HG03378 (cell line): ENCODE measurements around the gene SAMD13.

Experiments used
- ATAC-seq: cut with Tn5 transposase; IDR thresholded peaks from one replicate; pipeline ENCODE4 v1.9.1; 2021; ENCODE audit warnings: mild to moderate bottlenecking, moderate library complexity; ENCODE audit not compliant: unreplicated experiment

SAMD13 gene, protein sequence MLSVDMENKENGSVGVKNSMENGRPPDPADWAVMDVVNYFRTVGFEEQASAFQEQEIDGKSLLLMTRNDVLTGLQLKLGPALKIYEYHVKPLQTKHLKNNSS

DNA sequence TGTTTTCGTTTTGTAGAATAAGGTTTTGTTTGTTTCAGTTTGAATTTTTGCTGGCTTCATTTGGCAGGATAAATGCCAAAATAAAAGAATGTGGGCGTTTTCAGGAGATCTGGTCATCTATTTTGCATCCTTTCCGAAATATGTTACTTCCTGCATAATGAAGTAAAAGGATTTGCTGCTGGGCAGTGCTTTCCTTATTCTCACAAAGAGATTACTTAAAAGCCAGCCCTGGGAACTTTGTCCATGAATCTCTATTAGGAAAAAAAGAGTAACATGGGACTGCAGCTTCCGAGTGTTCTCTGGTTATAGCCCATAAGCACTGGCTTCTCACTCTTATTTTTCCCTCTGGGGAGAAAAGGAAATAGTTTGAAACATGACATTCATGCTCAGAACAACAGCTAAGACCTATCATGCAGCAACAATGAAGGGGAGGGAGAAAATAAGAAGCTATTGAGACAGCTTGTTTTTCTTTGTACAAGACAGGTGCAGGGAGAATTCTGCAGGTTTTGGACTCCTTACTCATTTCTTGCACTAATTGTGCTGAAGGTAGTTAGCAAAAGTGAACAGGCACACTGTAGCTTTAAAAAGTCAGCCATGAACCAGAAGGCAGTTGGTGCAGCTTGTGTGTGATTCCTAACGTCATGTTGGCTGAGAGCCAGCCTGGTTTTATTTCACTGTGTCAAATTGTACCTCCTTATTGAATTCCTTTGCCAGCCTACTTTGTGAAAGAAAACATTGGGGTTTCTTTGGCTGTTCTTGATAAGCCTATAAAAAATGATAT, at the start of gene SAMD13:
Gene SAMD13 (plus strand): TSS at position 705 of the 781 bp plus-strand sequence. CDS start 1,527 bp downstream, outside the sequence.
- ATAC-seq: no peak

DNA sequence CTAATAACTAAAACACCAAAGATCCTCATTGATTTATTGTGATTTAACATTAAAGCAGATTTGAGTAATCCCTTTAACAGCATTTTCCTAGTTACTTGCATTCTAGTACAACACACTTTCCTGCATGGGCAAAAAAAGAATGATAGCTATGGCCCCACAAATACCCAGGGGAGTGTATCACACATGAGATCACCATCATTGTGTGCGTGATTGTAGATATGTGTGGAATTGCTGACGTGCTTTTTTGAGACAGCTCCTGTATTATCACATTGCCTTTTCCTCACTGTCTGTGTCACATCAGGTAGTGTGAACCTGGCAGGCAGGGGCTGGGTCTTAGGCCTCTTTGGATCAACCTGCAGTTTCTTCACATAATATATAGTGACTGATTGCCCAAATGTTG, 48.5 kb upstream of the SAMD13 start:
- ATAC-seq: no peak

DNA sequence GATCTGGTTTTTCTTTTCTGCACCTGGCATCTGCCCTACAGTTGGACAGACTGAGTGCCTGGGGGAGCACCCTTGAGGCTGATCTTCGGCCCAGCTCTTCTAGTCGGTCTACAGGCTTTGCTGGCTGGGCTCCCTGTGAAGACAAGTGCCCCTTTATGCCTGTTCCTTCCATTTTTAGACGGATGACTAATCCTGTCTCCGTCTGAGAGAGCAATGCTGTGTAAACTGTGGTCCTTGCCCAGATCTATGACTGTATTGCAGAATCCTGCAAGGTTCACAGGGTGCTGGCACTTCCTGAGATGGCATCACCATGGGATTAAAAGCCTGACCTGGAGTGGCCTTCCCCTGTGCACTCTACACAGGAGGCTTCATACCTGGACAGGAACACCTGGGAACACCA, 47.6 kb upstream of the SAMD13 start:
- no peak for ATAC-seq

DNA sequence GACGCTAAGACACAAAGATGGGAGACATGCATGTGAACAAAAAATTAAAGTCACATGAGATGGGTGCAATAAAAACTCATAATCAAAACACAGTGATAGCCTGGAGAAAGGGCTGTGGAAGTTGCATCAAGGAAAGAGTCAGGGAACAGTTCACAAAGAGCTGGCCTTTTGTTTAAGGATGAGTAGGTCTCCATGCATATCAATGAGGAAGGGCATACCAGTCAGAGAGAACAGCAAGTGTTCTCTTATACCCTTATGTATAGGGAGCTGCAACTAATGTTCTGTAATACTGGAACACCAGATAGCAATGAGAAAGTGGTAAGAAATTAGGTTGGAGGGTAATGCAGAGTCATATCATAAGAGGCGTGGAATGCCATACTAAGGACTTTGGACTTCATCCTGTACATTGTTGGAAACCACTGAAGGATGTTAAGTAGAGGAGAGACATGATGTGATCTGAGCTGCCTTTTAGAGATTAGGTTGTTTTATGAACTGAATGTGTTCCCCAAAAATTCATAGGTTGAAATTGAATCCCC, 46.7 kb upstream of the SAMD13 start:
- no peak for ATAC-seq

DNA sequence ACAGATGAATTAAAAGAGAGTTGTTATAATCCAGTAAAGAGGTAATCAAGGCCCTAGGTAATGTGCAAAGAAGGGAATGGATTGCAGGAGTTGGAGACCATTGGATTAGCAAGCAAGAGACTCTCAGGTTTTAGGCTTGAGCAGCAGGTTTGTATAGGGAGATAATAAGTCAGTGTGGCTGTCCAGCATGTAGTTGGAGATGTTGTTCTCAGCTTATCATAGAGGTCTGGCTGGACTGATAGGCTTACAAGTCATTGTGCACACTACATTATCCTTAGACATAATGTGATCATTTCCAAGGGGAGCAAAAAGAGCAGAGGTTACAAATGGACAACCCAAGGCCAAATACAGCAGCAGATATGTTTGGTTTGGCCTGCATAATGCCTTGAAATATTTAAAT, 45.9 kb upstream of the SAMD13 start:
- no peak for ATAC-seq

DNA sequence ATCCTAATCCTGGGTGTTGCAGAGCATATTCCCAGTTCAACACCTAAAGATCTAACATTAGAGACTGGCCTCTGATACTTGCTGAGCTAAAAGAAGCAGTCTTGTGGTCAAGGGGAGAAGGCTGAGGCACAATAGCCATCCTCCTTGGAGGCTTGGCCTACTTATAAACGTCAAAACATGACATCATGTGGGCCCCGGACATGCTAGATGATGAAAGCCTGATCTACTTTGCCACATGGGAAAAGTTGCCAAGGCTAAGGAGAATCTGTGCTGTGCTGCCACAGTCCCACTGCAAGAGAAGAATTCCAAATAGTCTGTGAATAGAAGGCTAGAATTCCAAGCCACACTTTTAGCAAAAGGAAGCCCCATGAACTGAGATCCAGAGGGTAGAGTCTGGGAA, 43.9 kb upstream of the SAMD13 start:
- ATAC-seq: no peak

DNA sequence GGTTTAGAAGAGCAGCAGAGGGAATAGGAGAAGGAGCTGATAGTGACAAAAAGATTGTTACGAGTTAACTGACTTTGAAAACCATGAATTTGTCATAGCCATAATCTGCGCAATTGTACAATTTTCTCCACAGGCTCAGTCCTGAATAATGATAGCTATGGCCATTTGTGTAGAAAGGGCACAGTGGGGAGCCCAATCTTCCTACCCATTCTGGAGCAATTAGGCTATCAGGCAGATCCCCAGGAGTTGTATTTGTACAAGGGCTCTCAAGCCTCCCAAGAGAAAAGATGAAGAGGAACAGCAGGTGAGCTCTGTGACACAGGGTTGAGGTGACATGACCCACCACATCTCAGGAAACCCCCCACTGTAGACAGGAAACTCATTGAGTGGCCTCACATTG, 42.1 kb upstream of the SAMD13 start:
- ATAC-seq: no peak

DNA sequence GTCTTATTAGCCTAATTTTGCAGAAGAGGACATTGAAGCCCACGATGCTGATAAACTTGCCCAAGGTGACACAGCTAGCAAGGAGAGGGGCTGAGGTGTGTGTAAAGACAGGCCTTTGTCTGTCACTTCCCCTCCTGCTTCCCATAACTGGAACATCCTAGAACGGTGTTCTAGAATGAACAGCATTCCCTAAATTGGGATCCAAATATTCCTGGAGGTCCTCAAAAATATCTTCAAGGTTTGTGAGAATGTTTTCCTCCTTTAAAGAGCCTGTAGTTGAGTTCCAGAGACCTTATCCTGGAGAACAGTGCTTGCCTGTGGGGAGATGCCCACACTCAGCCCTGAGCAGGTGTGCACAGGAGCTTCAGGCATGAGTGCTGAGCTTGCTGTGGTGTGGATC, 41.5 kb upstream of the SAMD13 start:
- no peak for ATAC-seq

DNA sequence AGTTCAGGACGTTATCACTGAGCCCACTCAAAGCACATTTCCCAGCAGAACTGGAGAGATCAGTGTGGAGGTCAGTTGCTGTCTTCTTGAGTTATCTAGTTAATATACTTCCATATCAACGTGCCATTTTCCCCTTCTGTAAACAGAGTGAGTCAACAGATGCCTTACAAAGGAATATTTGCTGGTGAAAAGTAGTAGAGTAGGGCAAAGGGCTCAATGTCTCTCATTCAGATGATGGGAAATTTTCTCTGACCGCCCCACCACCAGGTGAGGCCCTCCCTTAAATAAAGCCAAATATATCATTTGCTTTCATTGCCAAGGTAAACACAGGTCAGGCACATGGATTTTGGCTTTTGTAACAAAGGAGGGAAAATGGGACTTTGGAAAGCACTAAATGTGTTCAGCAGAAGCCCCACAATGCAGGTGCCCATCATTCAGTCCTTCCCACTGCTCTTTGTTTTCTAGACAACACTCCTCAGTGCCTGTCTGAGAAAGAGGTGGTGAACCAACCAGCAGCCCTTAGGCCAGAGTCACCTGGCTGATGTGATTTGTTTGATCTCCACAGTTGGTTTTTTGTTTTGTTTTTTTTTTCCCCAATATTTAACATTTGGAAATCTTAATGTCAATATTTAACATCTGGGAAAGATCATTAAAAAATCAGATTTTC, 40.5 kb upstream of the SAMD13 start:
- no peak for ATAC-seq

DNA sequence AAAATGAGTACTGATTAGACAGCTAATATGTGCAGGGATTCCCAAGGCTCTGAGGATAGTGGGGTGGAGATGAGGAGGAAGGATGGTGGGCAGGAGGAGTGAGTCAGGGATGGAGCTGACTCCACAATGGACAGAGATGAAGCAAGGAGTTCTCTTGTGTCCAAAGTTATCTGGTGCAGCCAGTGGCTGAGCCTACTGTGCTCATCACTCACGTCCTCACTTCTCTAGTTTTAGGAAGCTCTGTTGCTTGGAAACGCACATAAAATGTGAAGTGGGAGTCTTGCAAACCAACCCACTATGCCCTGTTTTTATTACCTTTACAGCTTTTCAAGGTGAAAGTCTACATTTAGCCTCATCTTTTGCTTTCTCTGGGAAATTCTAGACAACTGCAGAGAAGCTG, 36.5 kb upstream of the SAMD13 start:
- no peak for ATAC-seq

DNA sequence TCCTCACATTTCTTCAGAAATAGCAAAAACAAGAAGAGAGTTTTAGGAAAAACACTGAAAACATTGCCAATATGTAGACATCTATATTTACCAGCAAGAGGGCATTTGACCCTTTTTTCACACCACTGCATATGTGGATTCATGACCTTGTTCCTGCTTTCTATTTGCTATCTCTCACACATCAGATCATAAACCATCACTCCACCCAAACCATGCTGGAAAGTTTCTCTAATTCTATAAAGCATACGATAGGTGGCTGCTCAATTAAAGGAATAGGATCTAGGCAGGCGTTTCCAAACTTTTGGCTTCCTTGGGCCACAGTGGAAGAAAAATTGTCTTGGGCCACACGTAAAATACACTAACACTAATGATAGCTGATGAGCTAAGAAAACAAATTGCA, 35.6 kb upstream of the SAMD13 start:
- no peak for ATAC-seq

DNA sequence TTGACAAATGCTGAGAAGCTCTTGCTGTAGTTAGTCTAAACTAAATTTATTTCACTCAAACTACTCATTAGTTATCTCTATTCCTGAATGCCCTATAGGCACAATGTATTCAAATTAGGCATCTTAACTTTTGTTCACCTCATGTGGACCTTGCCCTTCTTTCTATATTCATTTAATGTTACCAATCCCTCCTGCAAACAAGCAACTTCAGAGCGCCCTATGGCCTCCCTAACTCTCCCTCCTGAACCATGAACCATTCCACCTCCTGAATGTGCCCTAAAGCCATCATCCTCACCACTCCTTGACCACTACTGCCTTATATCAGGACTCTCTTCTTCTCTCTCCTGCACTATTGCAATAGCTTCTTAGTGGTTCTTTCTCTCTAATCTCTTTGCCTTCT, 34.8 kb upstream of the SAMD13 start:
- ATAC-seq: no peak

DNA sequence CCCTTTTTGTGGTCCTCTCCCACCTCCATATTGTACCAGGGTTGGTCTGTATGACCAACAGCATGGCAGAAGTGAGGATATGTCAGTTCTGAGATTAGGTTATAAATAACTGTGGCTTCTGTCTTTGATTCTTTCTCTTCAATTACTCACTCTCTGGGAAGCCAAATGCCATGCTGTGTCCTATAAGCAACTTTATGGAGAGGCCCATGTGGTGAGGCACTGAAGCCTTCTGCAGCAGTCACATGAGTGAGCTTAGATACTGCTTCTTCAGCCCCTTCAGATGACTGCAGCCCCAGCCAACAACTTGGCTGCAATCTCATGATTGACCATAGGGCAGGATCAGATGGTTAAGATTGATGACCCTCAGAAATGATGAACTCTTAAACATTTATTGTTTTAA, 34.0 kb upstream of the SAMD13 start:
- no peak for ATAC-seq

DNA sequence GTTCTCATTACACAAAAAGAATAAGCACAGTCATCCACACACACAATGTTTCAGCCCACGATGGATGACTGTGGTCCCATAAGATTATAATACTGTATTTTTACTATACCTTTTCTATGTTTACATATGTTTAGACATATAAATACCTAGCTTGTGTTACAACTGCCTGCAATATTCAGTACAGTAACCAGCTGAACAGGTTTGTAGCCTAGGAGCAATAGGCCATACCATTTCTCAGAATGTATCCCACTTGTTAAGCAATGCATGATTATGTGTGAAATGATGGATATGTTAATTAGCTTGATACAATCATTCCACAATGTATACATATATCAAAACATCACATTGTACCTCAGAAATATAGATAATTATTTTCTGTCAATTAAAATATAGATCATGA, 33.2 kb upstream of the SAMD13 start:
- ATAC-seq: no peak

DNA sequence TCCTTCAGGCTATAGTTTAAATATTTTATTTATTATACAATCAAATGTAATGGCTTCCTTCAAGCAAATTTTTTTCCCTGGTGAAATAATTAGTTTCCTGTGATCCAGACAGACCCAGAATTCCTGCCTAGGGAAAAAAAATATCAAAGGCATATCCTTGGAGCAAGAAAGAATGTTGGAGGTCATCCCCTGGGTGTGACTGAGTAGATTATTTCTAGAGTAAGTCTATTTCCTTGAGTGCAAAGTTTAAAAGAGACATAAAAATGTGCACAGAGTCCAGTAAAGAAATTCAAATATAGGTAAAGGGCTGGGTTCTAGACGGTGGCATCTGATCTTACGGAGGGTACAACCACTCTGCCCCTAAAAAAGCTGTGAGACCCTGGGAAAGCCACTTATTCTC, 32.2 kb upstream of the SAMD13 start:
- no peak for ATAC-seq

DNA sequence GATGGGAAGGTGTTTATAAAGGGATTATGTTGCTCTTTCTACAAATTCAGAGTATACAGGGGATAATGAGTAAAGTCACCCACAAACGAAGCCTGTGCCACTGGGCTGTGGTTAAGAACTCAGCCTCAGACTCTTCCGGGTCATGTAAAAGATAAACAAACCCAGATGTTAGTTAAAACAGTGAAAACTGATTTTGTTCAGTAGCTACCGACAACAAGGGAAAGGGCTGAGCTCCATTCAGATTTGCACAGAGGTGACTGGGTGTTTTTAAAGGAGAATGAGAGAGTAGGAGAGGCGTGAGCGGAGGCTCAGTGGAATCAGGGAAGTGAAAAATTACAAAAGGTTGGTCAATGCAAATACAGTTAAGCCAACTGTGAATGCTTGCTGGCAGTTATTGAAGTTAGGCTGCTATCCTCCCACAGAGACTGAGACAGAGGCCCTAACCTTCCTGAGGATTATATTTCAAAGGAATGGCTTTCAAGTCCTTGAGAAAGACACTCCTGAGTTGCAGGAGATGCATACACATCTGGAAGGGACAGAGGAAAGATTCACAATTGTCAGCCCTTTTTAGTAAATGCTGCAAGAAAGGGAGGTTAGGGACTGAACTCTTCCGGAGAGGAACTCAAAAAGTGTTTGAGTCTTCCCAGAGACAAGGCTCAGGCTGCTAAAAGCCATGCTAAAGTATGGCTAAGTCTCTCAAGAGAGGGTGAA, 29.9 kb upstream of the SAMD13 start:
- peak; percentile 98 for ATAC-seq

DNA sequence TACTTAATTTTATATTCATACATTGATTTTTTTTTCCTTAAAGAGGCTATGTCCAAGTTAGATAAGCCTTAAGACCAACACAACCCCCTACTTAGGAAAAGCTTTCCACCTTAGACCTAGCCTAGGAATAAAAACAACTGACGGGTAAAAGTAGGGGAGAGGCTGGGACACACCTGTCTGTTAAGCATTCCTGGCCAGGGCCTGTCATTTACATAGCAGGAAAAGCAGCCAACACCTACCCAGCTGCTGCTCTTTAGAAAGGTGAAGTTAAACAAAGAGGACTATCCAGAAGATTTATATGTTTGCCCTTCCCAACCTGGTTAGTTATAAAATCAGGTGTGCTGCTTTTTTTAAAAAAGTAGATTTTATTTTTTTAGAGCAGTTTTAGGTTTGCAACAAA, 29.1 kb upstream of the SAMD13 start:
- no peak for ATAC-seq

DNA sequence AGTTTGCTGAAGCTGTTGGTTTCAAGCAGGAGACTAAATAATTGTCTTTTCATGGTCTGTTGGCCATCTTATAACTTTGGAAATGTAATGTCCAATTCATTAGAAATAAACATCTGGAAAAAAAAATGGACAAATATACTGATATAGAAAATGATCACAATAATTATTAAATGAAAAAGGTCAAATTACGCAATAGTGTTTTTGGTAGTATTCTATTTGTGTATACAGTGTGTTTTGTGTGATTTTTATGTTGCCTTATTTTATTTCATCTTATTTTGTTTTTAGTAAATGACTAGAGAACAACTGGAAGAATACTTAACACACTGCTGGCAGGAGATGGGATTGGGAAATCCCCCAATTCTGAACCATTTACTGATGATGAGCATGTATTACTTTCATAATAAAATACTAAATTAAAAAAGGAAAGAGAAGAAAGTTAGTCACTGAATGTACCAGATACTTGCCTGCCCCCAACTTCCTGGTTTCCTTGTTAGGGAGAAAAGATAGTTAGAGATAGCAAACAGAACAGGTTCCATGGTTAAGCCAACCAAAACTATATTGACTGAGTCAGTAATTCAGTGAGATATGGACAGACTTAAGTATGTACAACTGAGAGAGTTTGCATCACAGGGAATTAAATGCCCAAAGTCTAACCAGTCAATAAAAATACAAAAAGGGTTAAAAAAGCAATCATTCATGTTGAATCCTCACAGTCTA, 24.0 kb upstream of the SAMD13 start:
- ATAC-seq: no peak

DNA sequence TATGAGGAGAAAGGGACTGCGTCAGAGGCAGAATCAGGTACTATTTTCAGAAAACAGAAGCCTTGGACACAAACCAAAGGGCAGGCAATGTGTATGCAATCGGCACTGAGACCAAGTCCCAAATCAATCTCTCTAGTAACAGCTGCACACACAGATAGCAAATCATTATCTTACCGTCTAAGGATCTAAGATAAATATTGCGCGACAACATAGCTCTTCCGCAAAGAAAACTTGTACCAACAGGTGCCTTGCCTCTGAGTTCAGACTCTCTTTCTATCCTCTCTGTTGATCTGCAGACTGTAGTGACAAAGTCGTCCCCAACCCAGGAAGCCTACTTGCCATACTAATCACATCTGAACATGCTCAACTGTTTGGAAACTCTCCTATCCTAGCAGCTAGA, 22.6 kb upstream of the SAMD13 start:
- ATAC-seq: no peak

DNA sequence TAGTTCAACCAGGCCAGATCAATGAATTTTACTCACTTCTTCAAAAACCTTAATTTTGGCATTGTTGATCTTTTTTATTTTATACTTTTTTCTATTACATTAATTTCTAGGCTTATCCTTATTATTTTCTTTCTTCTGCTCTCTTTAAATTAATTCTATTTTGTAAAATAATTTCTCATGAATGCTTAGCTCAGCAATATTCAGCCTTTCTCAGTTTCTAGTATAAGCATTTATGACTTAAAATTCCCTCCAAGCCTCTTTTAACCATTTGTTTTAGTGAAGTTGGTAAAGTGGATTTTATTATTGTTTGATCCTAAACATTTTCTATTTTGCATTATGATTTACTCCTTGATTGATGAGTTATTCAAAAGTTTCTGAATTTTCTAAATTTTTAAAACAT, 20.6 kb upstream of the SAMD13 start:
- ATAC-seq: no peak

DNA sequence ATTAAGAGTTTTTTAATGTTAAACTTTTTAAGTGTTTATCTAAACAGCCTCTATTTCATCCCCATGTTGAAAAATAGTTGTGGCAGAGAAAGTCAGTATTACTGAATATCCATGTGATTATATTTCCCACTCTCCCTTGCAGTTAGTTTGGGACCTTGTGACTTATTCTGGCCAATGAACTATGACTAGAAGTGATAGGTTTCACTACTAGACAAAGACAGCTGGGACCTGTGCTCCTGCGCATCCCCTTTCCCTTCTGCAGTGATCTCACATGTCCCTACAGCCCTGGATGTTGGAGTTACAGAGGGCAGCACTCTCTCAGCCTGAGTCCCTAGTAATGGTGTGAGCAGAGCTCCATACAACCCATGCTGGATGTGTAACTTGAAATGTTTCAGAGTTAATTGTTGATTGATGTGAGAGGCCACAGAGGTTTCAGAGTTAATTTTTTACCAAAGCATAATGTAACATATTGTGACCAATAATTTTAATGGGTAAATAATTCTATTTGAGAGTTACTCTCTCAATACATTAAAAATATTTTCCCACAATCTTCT, 18.7 kb upstream of the SAMD13 start:
- peak; percentile 71 for ATAC-seq
